ENCODE measurements around the gene ADRA2B.

- no peak for TF ChIP-seq POLR2A (IDR thresholded peaks at IDR 0.05)
- TF ChIP-seq CTCF (IDR thresholded peaks at IDR 0.05) = no peak
Measured at GRCh38 chr2:96081042-96081441, 35.3 kb downstream of the ADRA2B start.
